ENCODE results near the gene APBB2.

APBB2 gene

GRCh38 chr4:41214136-41214824, at the start of gene APBB2:
APBB2 (minus strand) TSS chr4:41214542; CDS start chr4:41033254, 181,288 bp downstream.
- DNase-seq: peak; percentile 24
- no peaks in the 10 kb centered on the region for H3K36me3 Mint-ChIP-seq
- ATAC-seq (replicated peaks): peak; percentile 72
- H3K27me3 Mint-ChIP-seq: peaks cover 53 to 80% of the 10 kb centered on the region in 2 donors
- H3K4me3 Mint-ChIP-seq: peak within 1 kb of the TSS; percentile 86 to 87
- peaks cover 13 to 21% of the 10 kb centered on the region in 2 donors for H3K4me1 Mint-ChIP-seq
- no peaks in the 10 kb centered on the region for H3K9me3 Mint-ChIP-seq
- H3K27ac Mint-ChIP-seq: no peak within 1 kb of the TSS

GRCh38 chr4:41262198-41262597, 47.9 kb upstream of the APBB2 start:
- DNase-seq (no peak), ATAC-seq (replicated peaks) (no peak)
- H3K4me3 Mint-ChIP-seq: no peak overlapping the region
- H3K9me3 Mint-ChIP-seq: no peaks in the 10 kb centered on the region
- H3K27ac Mint-ChIP-seq: no peak overlapping the region
- peaks cover 6 to 9% of the 10 kb centered on the region in 2 donors for H3K4me1 Mint-ChIP-seq
- H3K27me3 Mint-ChIP-seq: peaks cover 16 to 26% of the 10 kb centered on the region in 2 donors
- H3K36me3 Mint-ChIP-seq: no peaks in the 10 kb centered on the region

- peaks cover 33 to 35% of the 10 kb centered on the region in 2 donors for H3K27me3 Mint-ChIP-seq
- peaks cover 8 to 14% of the 10 kb centered on the region in 2 donors for H3K4me1 Mint-ChIP-seq
- H3K9me3 Mint-ChIP-seq: no peaks in the 10 kb centered on the region
- ATAC-seq (replicated peaks) (no peak), DNase-seq (no peak)
- H3K27ac Mint-ChIP-seq: no peak overlapping the region
- no peaks in the 10 kb centered on the region for H3K36me3 Mint-ChIP-seq
- no peak overlapping the region for H3K4me3 Mint-ChIP-seq
Observed at GRCh38 chr4:41260116-41260733, 45.9 kb upstream of the APBB2 start.

GRCh38 chr4:41258783-41259182, 44.4 kb upstream of the APBB2 start:
- no peak overlapping the region for H3K4me3 Mint-ChIP-seq
- no peak overlapping the region for H3K27ac Mint-ChIP-seq

GRCh38 chr4:41257906-41258305, 43.6 kb upstream of the APBB2 start:
- no peak for DNase-seq
- Mint-ChIP-seq H3K27me3 (peaks cover 39 to 40% of the 10 kb centered on the region in 2 donors), H3K36me3 (no peaks in the 10 kb centered on the region), H3K9me3 (no peaks in the 10 kb centered on the region), H3K4me3 (peak overlapping the region; percentile 71 to 77), H3K27ac (no peak overlapping the region), H3K4me1 (peaks cover 8 to 14% of the 10 kb centered on the region in 2 donors)
- ATAC-seq (replicated peaks): no peak

More at GRCh38 chr4:41258783-41259182, 44.4 kb upstream of the APBB2 start:
- Mint-ChIP-seq H3K9me3 (no peaks in the 10 kb centered on the region), H3K4me1 (peaks cover 8 to 14% of the 10 kb centered on the region in 2 donors), H3K27me3 (peaks cover 39 to 40% of the 10 kb centered on the region in 2 donors), H3K36me3 (no peaks in the 10 kb centered on the region)
- DNase-seq (no peak), ATAC-seq (replicated peaks) (no peak)

GRCh38 chr4:41257257-41257901, 43.0 kb upstream of the APBB2 start:
- peaks cover 39 to 40% of the 10 kb centered on the region in 2 donors for H3K27me3 Mint-ChIP-seq
- peak overlapping the region; percentile 71 to 77 for H3K4me3 Mint-ChIP-seq
- H3K36me3 Mint-ChIP-seq: no peaks in the 10 kb centered on the region
- ATAC-seq (replicated peaks): peak; percentile 77 to 79
- DNase-seq: peak; percentile 3
- no peaks in the 10 kb centered on the region for H3K9me3 Mint-ChIP-seq
- peaks cover 8 to 14% of the 10 kb centered on the region in 2 donors for H3K4me1 Mint-ChIP-seq
- no peak overlapping the region for H3K27ac Mint-ChIP-seq

GRCh38 chr4:41256740-41257256, 42.5 kb upstream of the APBB2 start, which contains the start of gene UCHL1:
UCHL1 (plus strand) TSS chr4:41256928; CDS start chr4:41256977, 49 bp downstream.
- ATAC-seq (replicated peaks) (peak; percentile 45 to 48), DNase-seq (no peak)
- H3K4me3 Mint-ChIP-seq: peak within 1 kb of the TSS; percentile 71 to 77
- H3K36me3 Mint-ChIP-seq: no peaks in the 10 kb centered on the region
- H3K4me1 Mint-ChIP-seq: peaks cover 8 to 14% of the 10 kb centered on the region in 2 donors
- peaks cover 39 to 40% of the 10 kb centered on the region in 2 donors for H3K27me3 Mint-ChIP-seq
- no peaks in the 10 kb centered on the region for H3K9me3 Mint-ChIP-seq
- no peak within 1 kb of the TSS for H3K27ac Mint-ChIP-seq

GRCh38 chr4:41256131-41256739, 41.9 kb upstream of the APBB2 start:
- H3K27me3 Mint-ChIP-seq: peaks cover 35 to 39% of the 10 kb centered on the region in 2 donors

GRCh38 chr4:41245983-41246382, 31.6 kb upstream of the APBB2 start:
- no peak overlapping the region for H3K4me3 Mint-ChIP-seq
- DNase-seq (no peak), ATAC-seq (replicated peaks) (no peak)
- no peaks in the 10 kb centered on the region for H3K4me1 Mint-ChIP-seq
- H3K9me3 Mint-ChIP-seq: peaks cover 3 to 4% of the 10 kb centered on the region in 2 donors
- no peak overlapping the region for H3K27ac Mint-ChIP-seq
- H3K27me3 Mint-ChIP-seq: peaks cover 33 to 41% of the 10 kb centered on the region in 2 donors
- peaks cover 0 to 5% of the 10 kb centered on the region in 2 donors for H3K36me3 Mint-ChIP-seq

More at GRCh38 chr4:41256131-41256739, 41.9 kb upstream of the APBB2 start:
- Mint-ChIP-seq H3K9me3 (no peaks in the 10 kb centered on the region), H3K36me3 (no peaks in the 10 kb centered on the region), H3K4me3 (peak overlapping the region in 1 of 2 donors; percentile 62), H3K4me1 (peaks cover 8 to 14% of the 10 kb centered on the region in 2 donors), H3K27ac (no peak overlapping the region)
- ATAC-seq (replicated peaks): no peak
- no peak for DNase-seq

- no peaks in the 10 kb centered on the region for H3K4me1 Mint-ChIP-seq
- DNase-seq (no peak), ATAC-seq (replicated peaks) (no peak)
- no peak overlapping the region for H3K27ac Mint-ChIP-seq
- H3K9me3 Mint-ChIP-seq: no peaks in the 10 kb centered on the region
- peaks cover 0 to 1% of the 10 kb centered on the region in 2 donors for H3K36me3 Mint-ChIP-seq
- H3K27me3 Mint-ChIP-seq: peaks cover 21% of the 10 kb centered on the region in 2 donors
- no peak overlapping the region for H3K4me3 Mint-ChIP-seq
Observed at GRCh38 chr4:41241919-41242318, 27.6 kb upstream of the APBB2 start.

- Mint-ChIP-seq H3K36me3 (peaks cover 0 to 1% of the 10 kb centered on the region in 2 donors), H3K27ac (no peak overlapping the region), H3K4me3 (no peak overlapping the region)
Observed at GRCh38 chr4:41236508-41236907, 22.2 kb upstream of the APBB2 start.

GRCh38 chr4:41236032-41236431, 21.7 kb upstream of the APBB2 start:
- H3K9me3 Mint-ChIP-seq: no peaks in the 10 kb centered on the region
- no peak for DNase-seq
- H3K4me1 Mint-ChIP-seq: no peaks in the 10 kb centered on the region
- H3K27me3 Mint-ChIP-seq: peaks cover 0 to 5% of the 10 kb centered on the region in 2 donors
- no peak for ATAC-seq (replicated peaks)
- H3K27ac Mint-ChIP-seq: no peak overlapping the region
- H3K36me3 Mint-ChIP-seq: peaks cover 0 to 1% of the 10 kb centered on the region in 2 donors
- H3K4me3 Mint-ChIP-seq: no peak overlapping the region

More at GRCh38 chr4:41236508-41236907, 22.2 kb upstream of the APBB2 start:
- Mint-ChIP-seq H3K27me3 (peaks cover 0 to 5% of the 10 kb centered on the region in 2 donors), H3K4me1 (no peaks in the 10 kb centered on the region), H3K9me3 (no peaks in the 10 kb centered on the region)
- no peak for DNase-seq
- ATAC-seq (replicated peaks): no peak

GRCh38 chr4:41232856-41233255, 18.5 kb upstream of the APBB2 start:
- ATAC-seq (replicated peaks) (no peak), DNase-seq (no peak)
- Mint-ChIP-seq H3K27me3 (peaks cover 5 to 13% of the 10 kb centered on the region in 2 donors), H3K9me3 (no peaks in the 10 kb centered on the region), H3K4me1 (no peaks in the 10 kb centered on the region), H3K27ac (no peak overlapping the region), H3K36me3 (peaks cover 0 to 1% of the 10 kb centered on the region in 2 donors), H3K4me3 (no peak overlapping the region)

- peaks cover 9 to 17% of the 10 kb centered on the region in 2 donors for H3K27me3 Mint-ChIP-seq
- ATAC-seq (replicated peaks) (no peak), DNase-seq (no peak)
- H3K27ac Mint-ChIP-seq: no peak overlapping the region
- no peaks in the 10 kb centered on the region for H3K9me3 Mint-ChIP-seq
- H3K4me3 Mint-ChIP-seq: no peak overlapping the region
- peaks cover 0 to under 1% of the 10 kb centered on the region in 2 donors for H3K36me3 Mint-ChIP-seq
- H3K4me1 Mint-ChIP-seq: no peaks in the 10 kb centered on the region
Observed at GRCh38 chr4:41232406-41232805, 18.1 kb upstream of the APBB2 start.

Data from stimulated activated naive B cell treated with anti-CD40 and anti-IgM and Interleukin-4, amounts not matched to agents 10 μg/mL and 1 μg/mL and 100 μg/mL, for 72 hours (primary cell).